Activated T-helper 1 cell treated with anti-CD3 and anti-CD28 coated beads, Interleukin-2, amount 50 U/mL, for 16 hours (primary cell): ENCODE measurements around the gene COX14.
"Not testable (repeated sequence)": the region's sequence is repeated elsewhere in the genome, so short reads cannot be mapped to it uniquely, and the experiment has no call there.

ENCODE experiments used
- DNase-seq, 2 donors: peaks; one replicate each; pipeline ENCODE4 v3.0.0-alpha.2; 2020; ENCODE audit warnings: low read depth in 1 of 2, low spot score in 1 of 2

Gene COX14

GRCh38 chr12:50111693-50112455, at the start of gene COX14:
TSS of gene COX14 (plus strand) at chr12:50112236. CDS start at chr12:50120044, 7,808 bp downstream.
- DNase-seq, result peak; percentile 98 to 100

GRCh38 chr12:50062728-50063460, 49.1 kb upstream of the COX14 start:
- DNase-seq, result no peak

- no peak for DNase-seq
Measured at GRCh38 chr12:50065726-50066310, 46.2 kb upstream of the COX14 start.

GRCh38 chr12:50066402-50066801, 45.6 kb upstream of the COX14 start:
- DNase-seq, result no peak

- no peak for DNase-seq
Measured at GRCh38 chr12:50069069-50069468, 43.0 kb upstream of the COX14 start.

- DNase-seq, result no peak
Measured at GRCh38 chr12:50069539-50069938, 42.5 kb upstream of the COX14 start.

- peak in 1 of 2 donors; percentile 41 for DNase-seq
Measured at GRCh38 chr12:50070314-50071060, 41.5 kb upstream of the COX14 start.

- no peak for DNase-seq
Measured at GRCh38 chr12:50072198-50072907, 39.7 kb upstream of the COX14 start.

GRCh38 chr12:50073206-50073605, 38.8 kb upstream of the COX14 start:
- no peak for DNase-seq

- no peak for DNase-seq
Measured at GRCh38 chr12:50073712-50074111, 38.3 kb upstream of the COX14 start.

- DNase-seq, result peak; percentile 70 to 71
Measured at GRCh38 chr12:50074936-50075807, 36.9 kb upstream of the COX14 start.

- DNase-seq, result no peak
Measured at GRCh38 chr12:50075808-50076170, 36.2 kb upstream of the COX14 start.

- no peak for DNase-seq
Measured at GRCh38 chr12:50077099-50077498, 34.9 kb upstream of the COX14 start.

- DNase-seq, result no peak
Measured at GRCh38 chr12:50078281-50078680, 33.8 kb upstream of the COX14 start.

- no peak for DNase-seq
Measured at GRCh38 chr12:50079771-50080170, 32.3 kb upstream of the COX14 start.

- no peak for DNase-seq
Measured at GRCh38 chr12:50081096-50081808, 30.8 kb upstream of the COX14 start.

GRCh38 chr12:50082644-50083043, 29.4 kb upstream of the COX14 start:
- no peak for DNase-seq

- no peak for DNase-seq
Measured at GRCh38 chr12:50083301-50083700, 28.7 kb upstream of the COX14 start.

- DNase-seq, result not testable (repeated sequence)
Measured at GRCh38 chr12:50084409-50084774, 27.6 kb upstream of the COX14 start.
